ENCODE data around the gene RNF167.

The RNF167 gene

GRCh38 chr17:4955091-4955490 is 15.0 kb downstream of the RNF167 start:
- DNase-seq (ENCODE audit: low read depth) = no peak
- H3K4me3 ChIP-seq (ENCODE audit: low read depth, low read length) = no peak overlapping the region
- no peak for TF ChIP-seq CTCF (IDR thresholded peaks at IDR 0.05; ENCODE audit: control insufficient read depth, extremely low read depth, insufficient read depth)

- no peak for TF ChIP-seq CTCF (IDR thresholded peaks at IDR 0.05; ENCODE audit: control insufficient read depth, extremely low read depth, insufficient read depth)
- DNase-seq (ENCODE audit: low read depth) = no peak
- no peak overlapping the region for H3K4me3 ChIP-seq (ENCODE audit: low read depth, low read length)
Measured at GRCh38 chr17:4956493-4957061, 16.5 kb downstream of the RNF167 start.

- H3K4me3 ChIP-seq (ENCODE audit: low read depth, low read length) = no peak overlapping the region
- no peak for TF ChIP-seq CTCF (IDR thresholded peaks at IDR 0.05; ENCODE audit: control insufficient read depth, extremely low read depth, insufficient read depth)
Measured at GRCh38 chr17:4958102-4958501, 18.0 kb downstream of the RNF167 start.

GRCh38 chr17:4959261-4959965 is 19.3 kb downstream of the RNF167 start:
- TF ChIP-seq CTCF (IDR thresholded peaks at IDR 0.05; ENCODE audit: control insufficient read depth, extremely low read depth, insufficient read depth) = no peak
- no peak for DNase-seq (ENCODE audit: low read depth)
- H3K4me3 ChIP-seq (ENCODE audit: low read depth, low read length) = no peak overlapping the region

More at GRCh38 chr17:4958102-4958501, 18.0 kb downstream of the RNF167 start:
- no peak for DNase-seq (ENCODE audit: low read depth)

- DNase-seq (ENCODE audit: low read depth) = no peak
- no peak for TF ChIP-seq CTCF (IDR thresholded peaks at IDR 0.05; ENCODE audit: control insufficient read depth, extremely low read depth, insufficient read depth)
- no peak overlapping the region for H3K4me3 ChIP-seq (ENCODE audit: low read depth, low read length)
Measured at GRCh38 chr17:4960279-4960922, 20.3 kb downstream of the RNF167 start.

- no peak for TF ChIP-seq CTCF (IDR thresholded peaks at IDR 0.05; ENCODE audit: control insufficient read depth, extremely low read depth, insufficient read depth)
- DNase-seq (ENCODE audit: low read depth) = no peak
- no peak overlapping the region for H3K4me3 ChIP-seq (ENCODE audit: low read depth, low read length)
Measured at GRCh38 chr17:4965311-4965986, 25.4 kb downstream of the RNF167 start.

Data from LNCaP clone FGC (cell line).